Measurements from ENCODE around the gene IPO4.

DNA sequence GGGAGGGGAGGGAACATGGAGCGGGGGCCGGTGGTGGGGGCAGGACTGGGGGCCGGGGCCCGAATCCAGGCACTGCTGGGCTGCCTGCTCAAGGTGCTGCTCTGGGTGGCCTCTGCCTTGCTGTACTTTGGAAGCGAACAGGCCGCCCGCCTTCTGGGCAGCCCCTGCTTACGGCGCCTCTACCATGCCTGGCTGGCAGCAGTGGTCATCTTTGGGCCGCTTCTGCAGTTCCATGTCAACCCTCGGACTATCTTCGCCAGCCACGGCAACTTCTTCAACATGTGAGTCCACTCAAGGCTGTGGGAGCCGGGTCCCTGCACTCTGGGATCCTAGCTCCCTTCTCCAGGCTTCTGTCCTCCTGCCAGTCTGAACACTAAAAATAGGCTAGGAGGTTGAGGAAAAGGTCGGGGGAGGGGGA is 57.1 kb downstream of the IPO4 start:
- TF ChIP-seq, protein P1, sequence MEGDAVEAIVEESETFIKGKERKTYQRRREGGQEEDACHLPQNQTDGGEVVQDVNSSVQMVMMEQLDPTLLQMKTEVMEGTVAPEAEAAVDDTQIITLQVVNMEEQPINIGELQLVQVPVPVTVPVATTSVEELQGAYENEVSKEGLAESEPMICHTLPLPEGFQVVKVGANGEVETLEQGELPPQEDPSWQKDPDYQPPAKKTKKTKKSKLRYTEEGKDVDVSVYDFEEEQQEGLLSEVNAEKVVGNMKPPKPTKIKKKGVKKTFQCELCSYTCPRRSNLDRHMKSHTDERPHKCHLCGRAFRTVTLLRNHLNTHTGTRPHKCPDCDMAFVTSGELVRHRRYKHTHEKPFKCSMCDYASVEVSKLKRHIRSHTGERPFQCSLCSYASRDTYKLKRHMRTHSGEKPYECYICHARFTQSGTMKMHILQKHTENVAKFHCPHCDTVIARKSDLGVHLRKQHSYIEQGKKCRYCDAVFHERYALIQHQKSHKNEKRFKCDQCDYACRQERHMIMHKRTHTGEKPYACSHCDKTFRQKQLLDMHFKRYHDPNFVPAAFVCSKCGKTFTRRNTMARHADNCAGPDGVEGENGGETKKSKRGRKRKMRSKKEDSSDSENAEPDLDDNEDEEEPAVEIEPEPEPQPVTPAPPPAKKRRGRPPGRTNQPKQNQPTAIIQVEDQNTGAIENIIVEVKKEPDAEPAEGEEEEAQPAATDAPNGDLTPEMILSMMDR (conservative IDR thresholded peaks at IDR 0.05) = no peak
- no peak for TF ChIP-seq ZFX (IDR thresholded peaks at IDR 0.05)

Measured in C4-2B (cell line).